Progenitor cell of endocrine pancreas (in vitro differentiated cells): ENCODE results near the gene SMARCD2. TPM values are rescaled to one million over a fixed set of nuclear protein-coding genes. Genes with fewer than 3 reads are reported as not detected.

ENCODE experiments used
- DNase-seq: peaks from one replicate; pipeline ENCODE4 v3.0.0; 2021; ENCODE audit warnings: low spot score; ENCODE audit not compliant: unreplicated experiment
- H3K27ac Mint-ChIP-seq: 2 replicates; pipeline ENCODE4 v1.8.0; 2021; ENCODE audit warnings: mild to moderate bottlenecking, moderate library complexity, mixed read lengths
- H3K27me3 Mint-ChIP-seq: 2 replicates; pipeline ENCODE4 v1.8.0; 2021; ENCODE audit warnings: mixed read lengths
- H3K36me3 Mint-ChIP-seq: 2 replicates; pipeline ENCODE4 v1.8.0; 2022; ENCODE audit warnings: mixed read lengths; ENCODE audit not compliant: insufficient read depth
- H3K4me1 Mint-ChIP-seq: 2 replicates; pipeline ENCODE4 v1.8.0; 2021; ENCODE audit warnings: low read depth, mixed read lengths
- H3K4me3 Mint-ChIP-seq: 2 replicates; pipeline ENCODE4 v1.8.0; 2021; ENCODE audit warnings: low read depth, mild to moderate bottlenecking, moderate library complexity, mixed read lengths
- H3K9me3 Mint-ChIP-seq: 2 replicates; pipeline ENCODE4 v1.8.0; 2021; ENCODE audit warnings: low read depth, mixed read lengths
- CTCF ChIP-seq: fragments of 200-600 bp; sonication (generic); IDR thresholded peaks from one replicate; pipeline ENCODE4 v1.5.0; 2021; ENCODE audit warnings: antibody characterized with exemption, mild to moderate bottlenecking; ENCODE audit not compliant: unreplicated experiment
- total RNA-seq: library from RNA; stranded (reverse); gene quantifications from 2 replicates; pipeline ENCODE4 v1.2.1, GENCODE V29; 2021

SMARCD2 gene
- total RNA-seq, 1 donor from 2014 or later = 63.8 TPM

GRCh38 chr17:63853260-63853659, 10.8 kb upstream of the SMARCD2 start:
- DNase-seq = no peak
- Mint-ChIP-seq H3K9me3 (peaks cover 4% of the 10 kb centered on the region), H3K36me3 (peaks cover 3% of the 10 kb centered on the region), H3K27me3 (peaks cover 21% of the 10 kb centered on the region), H3K4me3 (no peak overlapping the region), H3K4me1 (peaks cover 2% of the 10 kb centered on the region), H3K27ac (no peak overlapping the region)
- no peak for TF ChIP-seq CTCF

GRCh38 chr17:63850401-63850800, 7.9 kb upstream of the SMARCD2 start:
- TF ChIP-seq CTCF = no peak
- Mint-ChIP-seq H3K4me3 (no peak overlapping the region), H3K9me3 (peaks cover 9% of the 10 kb centered on the region), H3K27ac (no peak overlapping the region), H3K36me3 (peaks cover 6% of the 10 kb centered on the region), H3K4me1 (peaks cover 2% of the 10 kb centered on the region), H3K27me3 (peaks cover 38% of the 10 kb centered on the region)
- no peak for DNase-seq

- H3K4me3 Mint-ChIP-seq = peak overlapping the region; percentile 68
- H3K27ac Mint-ChIP-seq = peak overlapping the region; percentile 98
- H3K27me3 Mint-ChIP-seq = peaks cover 38% of the 10 kb centered on the region
- peaks cover 6% of the 10 kb centered on the region for H3K36me3 Mint-ChIP-seq
- peaks cover 9% of the 10 kb centered on the region for H3K9me3 Mint-ChIP-seq
- DNase-seq = peak; percentile 81
- peaks cover 3% of the 10 kb centered on the region for H3K4me1 Mint-ChIP-seq
- TF ChIP-seq CTCF = peak; percentile 70
Observed at GRCh38 chr17:63848834-63849689, 6.6 kb upstream of the SMARCD2 start.

- no peak for TF ChIP-seq CTCF
- Mint-ChIP-seq H3K36me3 (peaks cover 6% of the 10 kb centered on the region), H3K9me3 (peaks cover 9% of the 10 kb centered on the region), H3K4me3 (peak overlapping the region; percentile 24), H3K27me3 (peaks cover 37% of the 10 kb centered on the region), H3K27ac (no peak overlapping the region), H3K4me1 (peaks cover 5% of the 10 kb centered on the region)
- DNase-seq = no peak
Observed at GRCh38 chr17:63847525-63848249, 5.2 kb upstream of the SMARCD2 start.

GRCh38 chr17:63845509-63845908, 3.0 kb upstream of the SMARCD2 start:
- no peak for TF ChIP-seq CTCF
- Mint-ChIP-seq H3K4me3 (no peak overlapping the region), H3K27me3 (peaks cover 31% of the 10 kb centered on the region), H3K4me1 (peaks cover 18% of the 10 kb centered on the region), H3K9me3 (peaks cover 9% of the 10 kb centered on the region), H3K27ac (no peak overlapping the region), H3K36me3 (peaks cover 6% of the 10 kb centered on the region)
- no peak for DNase-seq
